GM18870 (cell line): ENCODE measurements around the gene CCDC15.
"Not testable (repeated sequence)": the region's sequence is repeated elsewhere in the genome, so short reads cannot be mapped to it uniquely, and the experiment has no call there.

Experiments used
- ATAC-seq: cut with Tn5 transposase; IDR thresholded peaks from one replicate; pipeline ENCODE4 v1.9.1; 2021; ENCODE audit warnings: moderate library complexity; ENCODE audit not compliant: unreplicated experiment

CCDC15 gene

GRCh38 chr11:125081098-125081798 lies 127.2 kb downstream of the CCDC15 start:
- ATAC-seq = no peak

GRCh38 chr11:125082040-125082439 lies 128.0 kb downstream of the CCDC15 start:
- no peak for ATAC-seq

- no peak for ATAC-seq
These were observed 128.8 kb downstream of the CCDC15 start for GRCh38 chr11:125082611-125083311.

GRCh38 chr11:125083312-125084056 lies 129.5 kb downstream of the CCDC15 start:
- ATAC-seq = no peak

- no peak for ATAC-seq
These were observed 130.0 kb downstream of the CCDC15 start for GRCh38 chr11:125084057-125084416.

GRCh38 chr11:125084761-125085231 lies 130.8 kb downstream of the CCDC15 start:
- ATAC-seq = no peak

- no peak for ATAC-seq
These were observed 131.5 kb downstream of the CCDC15 start for GRCh38 chr11:125085301-125086081.

- no peak for ATAC-seq
These were observed 132.8 kb downstream of the CCDC15 start for GRCh38 chr11:125086633-125087296.

GRCh38 chr11:125088123-125088522 lies 134.1 kb downstream of the CCDC15 start:
- no peak for ATAC-seq

- no peak for ATAC-seq
These were observed 134.8 kb downstream of the CCDC15 start for GRCh38 chr11:125088576-125089455.

- not testable (repeated sequence) for ATAC-seq
These were observed 135.5 kb downstream of the CCDC15 start for GRCh38 chr11:125089481-125089880.

- not testable (repeated sequence) for ATAC-seq
These were observed 136.1 kb downstream of the CCDC15 start for GRCh38 chr11:125090151-125090550.

- ATAC-seq = no peak
These were observed 136.8 kb downstream of the CCDC15 start for GRCh38 chr11:125090816-125091215.
